ENCODE measurements around the gene RASSF8. TPM values are rescaled to one million over a fixed set of nuclear protein-coding genes. Genes with fewer than 3 reads are reported as not detected.

The RASSF8 gene
- total RNA-seq, 4 donors from 2014 or later = 3.6 to 15.1 (median 8.8) TPM

DNA sequence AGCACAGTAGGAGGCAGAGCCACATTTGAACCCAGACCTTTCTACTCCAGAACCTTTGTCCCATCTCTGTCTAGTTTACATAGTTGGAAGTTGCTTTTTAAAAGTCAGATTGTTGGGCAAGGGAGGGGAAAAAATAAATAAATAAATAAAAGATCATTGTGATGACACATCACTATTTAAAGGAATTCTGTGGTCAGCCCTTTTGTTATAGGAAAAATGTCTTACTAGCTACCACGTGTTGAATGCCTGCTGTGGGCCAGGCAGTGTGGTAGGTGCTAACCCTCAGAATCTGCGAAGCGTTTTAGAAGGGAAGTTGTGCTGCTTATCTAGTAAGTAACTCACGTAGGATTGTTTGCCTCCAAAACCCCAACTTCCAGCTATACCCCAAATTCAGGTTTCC, 104.1 kb downstream of the RASSF8 start:
- H3K4me3 ChIP-seq = no peak overlapping the region
- no peak for TF ChIP-seq POLR2A (IDR thresholded peaks at IDR 0.05)
- TF ChIP-seq, protein P1, sequence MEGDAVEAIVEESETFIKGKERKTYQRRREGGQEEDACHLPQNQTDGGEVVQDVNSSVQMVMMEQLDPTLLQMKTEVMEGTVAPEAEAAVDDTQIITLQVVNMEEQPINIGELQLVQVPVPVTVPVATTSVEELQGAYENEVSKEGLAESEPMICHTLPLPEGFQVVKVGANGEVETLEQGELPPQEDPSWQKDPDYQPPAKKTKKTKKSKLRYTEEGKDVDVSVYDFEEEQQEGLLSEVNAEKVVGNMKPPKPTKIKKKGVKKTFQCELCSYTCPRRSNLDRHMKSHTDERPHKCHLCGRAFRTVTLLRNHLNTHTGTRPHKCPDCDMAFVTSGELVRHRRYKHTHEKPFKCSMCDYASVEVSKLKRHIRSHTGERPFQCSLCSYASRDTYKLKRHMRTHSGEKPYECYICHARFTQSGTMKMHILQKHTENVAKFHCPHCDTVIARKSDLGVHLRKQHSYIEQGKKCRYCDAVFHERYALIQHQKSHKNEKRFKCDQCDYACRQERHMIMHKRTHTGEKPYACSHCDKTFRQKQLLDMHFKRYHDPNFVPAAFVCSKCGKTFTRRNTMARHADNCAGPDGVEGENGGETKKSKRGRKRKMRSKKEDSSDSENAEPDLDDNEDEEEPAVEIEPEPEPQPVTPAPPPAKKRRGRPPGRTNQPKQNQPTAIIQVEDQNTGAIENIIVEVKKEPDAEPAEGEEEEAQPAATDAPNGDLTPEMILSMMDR (IDR thresholded peaks at IDR 0.05) = no peak
- H3K9me3 ChIP-seq = no peaks in the 10 kb centered on the region
- H3K4me1 ChIP-seq = no peaks in the 10 kb centered on the region
- H3K27ac ChIP-seq = no peak overlapping the region
- intact Hi-C loops (cut with DNase I) = no loop called here
- no peaks in the 10 kb centered on the region for H3K36me3 ChIP-seq
- no peaks in the 10 kb centered on the region for H3K27me3 ChIP-seq
- 53 to 61% methylated on average over 4 of the region's 4 CpGs for WGBS, 2 donors
- DNase-seq = no peak

DNA sequence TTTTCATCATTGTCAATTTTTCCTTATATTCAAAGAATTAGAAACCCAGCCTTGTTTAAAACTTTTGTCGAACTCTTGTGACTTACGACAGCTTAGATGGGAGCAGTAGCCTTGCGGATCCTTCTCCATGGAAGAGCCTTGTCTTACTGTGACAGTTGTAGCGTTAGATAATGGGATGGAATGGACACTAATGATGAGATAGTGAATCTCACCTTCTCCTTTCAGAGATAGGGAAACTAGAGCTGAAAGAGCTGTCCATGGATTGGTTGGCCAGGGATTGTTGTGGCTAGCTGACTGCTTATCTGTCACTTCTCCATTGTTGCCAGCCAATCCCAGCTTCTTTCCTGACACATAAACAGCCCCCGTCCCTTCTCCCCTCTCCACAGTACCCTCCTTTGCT, 107.0 kb downstream of the RASSF8 start:
- Histone ChIP-seq H3K27ac (no peak overlapping the region), H3K4me1 (no peaks in the 10 kb centered on the region), H3K4me3 (no peak overlapping the region), H3K27me3 (no peaks in the 10 kb centered on the region), H3K9me3 (no peaks in the 10 kb centered on the region), H3K36me3 (no peaks in the 10 kb centered on the region)
- WGBS, 2 donors = 94 to 95% methylated on average over 5 of the region's 5 CpGs
- intact Hi-C loops (cut with DNase I) = no loop called here
- no peak for DNase-seq
- no peak for TF ChIP-seq POLR2A (IDR thresholded peaks at IDR 0.05)

DNA sequence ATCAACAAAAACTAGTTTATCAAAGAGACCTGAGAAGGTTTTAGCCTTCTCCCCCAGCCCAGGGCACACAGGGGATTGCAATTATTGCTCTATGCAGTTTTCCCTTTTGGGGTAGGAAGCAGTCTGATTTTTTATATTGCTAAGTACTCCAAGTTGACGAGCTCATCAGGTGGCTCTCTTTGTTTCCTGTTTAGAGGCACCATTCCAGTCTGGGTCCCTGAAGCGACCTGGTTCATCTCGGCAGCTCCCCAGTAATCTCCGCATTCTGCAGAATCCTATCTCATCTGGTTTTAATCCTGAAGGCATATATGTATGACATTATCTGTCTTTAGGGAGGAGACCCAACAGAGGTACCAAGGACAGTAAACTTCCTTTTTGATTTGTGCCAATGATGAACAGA, 110.0 kb downstream of the RASSF8 start:
- H3K9me3 ChIP-seq = no peaks in the 10 kb centered on the region
- intact Hi-C loops (cut with DNase I) = no loop called here
- no peaks in the 10 kb centered on the region for H3K4me1 ChIP-seq
- no peak overlapping the region for H3K4me3 ChIP-seq
- WGBS, 2 donors = 90 to 92% methylated on average over 4 of the region's 4 CpGs
- H3K27me3 ChIP-seq = no peaks in the 10 kb centered on the region
- H3K27ac ChIP-seq = no peak overlapping the region
- no peaks in the 10 kb centered on the region for H3K36me3 ChIP-seq
- TF ChIP-seq, protein P1 (IDR thresholded peaks at IDR 0.05) = no peak
- no peak for TF ChIP-seq POLR2A (IDR thresholded peaks at IDR 0.05)
- no peak for DNase-seq

DNA sequence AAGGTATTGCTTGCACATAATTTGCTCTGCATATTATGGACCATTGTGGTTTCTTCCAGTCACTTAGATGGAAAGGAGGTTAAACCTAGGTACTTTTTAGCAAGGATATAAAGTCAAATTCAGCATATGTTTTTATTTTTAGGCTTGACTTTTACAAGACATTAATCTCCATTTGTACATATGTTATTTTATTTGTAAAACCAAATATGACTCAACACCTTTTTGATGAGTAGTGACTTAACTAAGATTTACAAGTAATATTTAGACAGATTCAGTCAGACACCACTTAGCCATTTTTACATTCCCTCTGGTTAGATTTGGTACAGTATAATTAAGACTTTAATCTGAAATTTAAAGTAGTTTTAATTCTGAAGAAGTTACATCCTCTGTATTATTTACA, 111.3 kb downstream of the RASSF8 start:
- H3K9me3 ChIP-seq = no peaks in the 10 kb centered on the region
- no peak overlapping the region for H3K27ac ChIP-seq
- intact Hi-C loops (cut with DNase I) = no loop called here
- no peak for DNase-seq
- H3K4me3 ChIP-seq = no peak overlapping the region
- H3K36me3 ChIP-seq = no peaks in the 10 kb centered on the region
- H3K4me1 ChIP-seq = no peaks in the 10 kb centered on the region
- H3K27me3 ChIP-seq = no peaks in the 10 kb centered on the region
- no peak for TF ChIP-seq POLR2A (IDR thresholded peaks at IDR 0.05)
- TF ChIP-seq, protein P1 (IDR thresholded peaks at IDR 0.05) = no peak

DNA sequence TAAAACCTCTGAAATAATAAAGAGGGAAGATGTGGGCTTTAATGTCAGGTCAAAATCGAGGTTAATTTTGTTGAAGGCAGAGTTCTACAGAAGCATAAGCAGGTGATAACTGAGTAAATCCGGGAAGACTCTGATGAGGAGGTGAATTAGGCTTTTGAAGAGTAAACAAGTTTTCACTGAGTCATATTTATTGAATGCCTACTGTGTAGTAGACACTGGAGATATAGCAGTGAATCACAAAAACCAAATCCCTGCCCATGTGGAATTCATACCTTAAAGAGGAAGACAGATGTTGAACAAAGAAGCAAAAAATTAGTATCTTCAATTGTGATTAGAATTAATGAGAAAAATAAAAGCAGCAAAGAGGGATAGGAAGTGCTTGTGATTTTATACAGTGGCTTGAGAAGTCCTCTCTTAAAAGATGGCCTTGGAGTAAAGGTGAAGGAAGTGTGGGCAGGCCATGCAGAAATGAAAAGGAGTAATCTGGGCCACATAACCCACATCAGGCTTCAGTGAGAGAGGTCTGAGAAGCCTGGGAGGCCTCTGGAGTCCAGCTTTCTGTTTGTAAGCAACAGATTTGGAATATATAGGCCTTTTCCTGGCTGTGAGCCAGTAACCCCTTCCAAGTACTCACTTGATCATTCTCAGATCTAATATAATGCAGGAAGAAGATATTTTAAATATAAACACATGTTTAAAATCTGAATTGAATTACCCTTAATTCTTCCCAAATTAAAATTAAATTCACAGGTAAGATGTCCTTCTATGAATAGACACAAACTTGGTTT, 119.6 kb downstream of the RASSF8 start:
- 65 to 77% methylated on average over 2 of the region's 2 CpGs for WGBS, 2 donors
- H3K9me3 ChIP-seq = no peaks in the 10 kb centered on the region
- H3K4me3 ChIP-seq = no peak overlapping the region
- TF ChIP-seq, protein P1 (IDR thresholded peaks at IDR 0.05) = no peak
- no peak for TF ChIP-seq POLR2A (IDR thresholded peaks at IDR 0.05)
- intact Hi-C loops (cut with DNase I) = no loop called here
- H3K4me1 ChIP-seq = no peaks in the 10 kb centered on the region
- H3K27me3 ChIP-seq = no peaks in the 10 kb centered on the region
- no peaks in the 10 kb centered on the region for H3K36me3 ChIP-seq
- no peak overlapping the region for H3K27ac ChIP-seq
- no peak for DNase-seq

DNA sequence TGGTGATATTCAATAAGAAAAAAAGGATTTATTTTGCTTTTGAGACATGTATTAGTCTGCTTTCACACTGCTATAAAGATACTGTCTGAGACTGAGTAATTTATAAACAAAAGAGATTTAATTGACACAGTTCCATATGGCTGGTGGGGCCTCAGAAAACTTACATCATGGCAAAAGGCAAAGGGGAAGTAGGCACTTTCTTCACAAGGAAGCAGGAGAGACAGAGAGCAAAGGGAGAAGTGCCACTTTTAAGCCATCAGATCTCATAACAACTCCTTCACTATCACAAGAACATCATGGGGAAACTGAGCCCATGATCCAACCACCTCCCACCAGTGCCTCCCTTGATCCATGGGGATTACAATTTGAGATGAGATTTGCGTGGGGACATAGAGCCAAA, 122.4 kb downstream of the RASSF8 start:
- WGBS, 2 donors = 83 to 91% methylated on average over 1 of the region's 1 CpG
- no peaks in the 10 kb centered on the region for H3K27me3 ChIP-seq
- no peak overlapping the region for H3K4me3 ChIP-seq
- H3K27ac ChIP-seq = no peak overlapping the region
- intact Hi-C loops (cut with DNase I) = no loop called here
- no peak for DNase-seq
- TF ChIP-seq POLR2A (IDR thresholded peaks at IDR 0.05) = no peak
- TF ChIP-seq, protein P1 (IDR thresholded peaks at IDR 0.05) = no peak
- H3K9me3 ChIP-seq = no peaks in the 10 kb centered on the region
- no peaks in the 10 kb centered on the region for H3K36me3 ChIP-seq
- H3K4me1 ChIP-seq = no peaks in the 10 kb centered on the region

Measured in esophagus squamous epithelium (tissue), 5 donors.